Epithelial cell of proximal tubule (primary cell): Measurements from ENCODE around the gene GSKIP. TPM values are rescaled to one million over a fixed set of nuclear protein-coding genes. Genes with fewer than 3 reads are reported as not detected.

ENCODE experiments used
- DNase-seq: peaks from one replicate; pipeline ENCODE4 v3.0.0-alpha.2; 2011; ENCODE audit warnings: low read depth
- H3K4me3 ChIP-seq: 2 replicates; pipeline ENCODE4 v1.5.1; 2011; ENCODE audit warnings: low read depth, mild to moderate bottlenecking, low read length
- total RNA-seq: library from RNA; depleted of rRNA; stranded (reverse); fragments of >200 nt; gene quantifications from 2 replicates; pipeline ENCODE4 v1.2.3, GENCODE V29; 2015
- TF ChIP-seq, protein P1 (sequence below): conservative IDR thresholded peaks from 2 replicates; pipeline ENCODE4 v1.5.1; 2012; ENCODE audit warnings: low read depth, mild to moderate bottlenecking, low read length

GSKIP gene
- total RNA-seq, 1 donor from 2014 or later = 42.6 TPM

DNA sequence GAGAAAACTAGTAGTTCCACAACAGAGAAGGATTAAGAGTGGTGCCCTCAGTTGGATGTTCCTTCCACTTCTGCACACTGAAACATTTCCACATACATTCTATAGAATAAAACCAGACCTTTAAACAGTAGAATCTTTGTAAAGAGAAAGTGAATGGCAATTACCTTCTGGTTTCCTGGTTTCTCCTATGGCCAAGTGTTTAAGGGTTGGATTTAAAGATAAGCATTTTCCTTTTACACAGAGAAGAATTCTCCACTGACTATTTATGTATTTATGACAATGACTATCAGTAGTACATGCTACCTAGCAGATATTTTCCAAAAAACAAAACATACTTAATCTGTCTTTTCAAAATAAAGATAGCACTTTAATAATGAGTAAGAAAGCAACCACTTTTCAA, 3.4 kb upstream of the GSKIP start:
- TF ChIP-seq, protein P1, sequence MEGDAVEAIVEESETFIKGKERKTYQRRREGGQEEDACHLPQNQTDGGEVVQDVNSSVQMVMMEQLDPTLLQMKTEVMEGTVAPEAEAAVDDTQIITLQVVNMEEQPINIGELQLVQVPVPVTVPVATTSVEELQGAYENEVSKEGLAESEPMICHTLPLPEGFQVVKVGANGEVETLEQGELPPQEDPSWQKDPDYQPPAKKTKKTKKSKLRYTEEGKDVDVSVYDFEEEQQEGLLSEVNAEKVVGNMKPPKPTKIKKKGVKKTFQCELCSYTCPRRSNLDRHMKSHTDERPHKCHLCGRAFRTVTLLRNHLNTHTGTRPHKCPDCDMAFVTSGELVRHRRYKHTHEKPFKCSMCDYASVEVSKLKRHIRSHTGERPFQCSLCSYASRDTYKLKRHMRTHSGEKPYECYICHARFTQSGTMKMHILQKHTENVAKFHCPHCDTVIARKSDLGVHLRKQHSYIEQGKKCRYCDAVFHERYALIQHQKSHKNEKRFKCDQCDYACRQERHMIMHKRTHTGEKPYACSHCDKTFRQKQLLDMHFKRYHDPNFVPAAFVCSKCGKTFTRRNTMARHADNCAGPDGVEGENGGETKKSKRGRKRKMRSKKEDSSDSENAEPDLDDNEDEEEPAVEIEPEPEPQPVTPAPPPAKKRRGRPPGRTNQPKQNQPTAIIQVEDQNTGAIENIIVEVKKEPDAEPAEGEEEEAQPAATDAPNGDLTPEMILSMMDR = no peak
- H3K4me3 ChIP-seq = no peak overlapping the region
- DNase-seq = no peak

DNA sequence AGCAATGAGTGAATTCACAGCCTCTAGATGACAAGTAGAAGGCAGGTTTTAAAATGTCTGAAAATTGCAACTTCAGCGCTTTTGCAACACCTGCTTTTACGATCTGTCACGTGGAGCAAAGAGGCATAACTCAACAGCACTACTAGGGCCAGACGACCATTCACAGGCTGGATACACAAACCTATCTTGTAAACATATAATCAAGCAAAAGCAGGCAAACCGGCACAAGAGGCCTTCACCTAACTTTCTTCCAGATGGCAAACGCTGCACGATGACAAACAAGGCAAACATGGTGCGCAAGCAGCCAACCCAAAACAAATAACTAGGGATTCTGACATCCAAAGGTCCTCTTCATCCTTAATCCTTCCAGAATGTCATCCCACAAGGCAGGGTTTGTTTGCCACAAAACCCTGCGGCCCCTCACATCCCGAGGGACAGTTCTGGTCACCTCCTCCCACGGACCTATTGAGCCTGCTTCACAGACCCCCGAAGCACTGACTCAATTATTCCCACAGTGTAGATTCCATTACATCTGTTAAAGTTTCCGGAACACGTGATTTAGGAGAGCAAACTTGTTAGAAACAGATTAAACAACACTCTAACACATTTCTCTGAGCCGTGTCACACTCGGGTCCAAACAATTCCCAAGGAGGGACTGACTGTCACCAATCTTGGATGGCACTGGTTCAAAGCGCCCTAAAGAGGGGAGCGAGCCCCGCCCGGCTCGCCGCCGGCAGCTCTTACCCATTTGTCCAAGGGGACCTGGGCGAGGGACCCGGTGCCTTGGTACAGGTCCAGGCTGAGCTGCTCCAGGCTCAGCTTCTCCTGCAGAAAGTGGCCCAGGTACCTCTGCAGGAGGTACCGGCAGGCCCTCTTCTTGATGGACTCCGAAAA, 1.0 kb upstream of the GSKIP start:
- peak overlapping the region; percentile 94 for H3K4me3 ChIP-seq
- TF ChIP-seq, protein P1 = no peak
- no peak for DNase-seq

DNA sequence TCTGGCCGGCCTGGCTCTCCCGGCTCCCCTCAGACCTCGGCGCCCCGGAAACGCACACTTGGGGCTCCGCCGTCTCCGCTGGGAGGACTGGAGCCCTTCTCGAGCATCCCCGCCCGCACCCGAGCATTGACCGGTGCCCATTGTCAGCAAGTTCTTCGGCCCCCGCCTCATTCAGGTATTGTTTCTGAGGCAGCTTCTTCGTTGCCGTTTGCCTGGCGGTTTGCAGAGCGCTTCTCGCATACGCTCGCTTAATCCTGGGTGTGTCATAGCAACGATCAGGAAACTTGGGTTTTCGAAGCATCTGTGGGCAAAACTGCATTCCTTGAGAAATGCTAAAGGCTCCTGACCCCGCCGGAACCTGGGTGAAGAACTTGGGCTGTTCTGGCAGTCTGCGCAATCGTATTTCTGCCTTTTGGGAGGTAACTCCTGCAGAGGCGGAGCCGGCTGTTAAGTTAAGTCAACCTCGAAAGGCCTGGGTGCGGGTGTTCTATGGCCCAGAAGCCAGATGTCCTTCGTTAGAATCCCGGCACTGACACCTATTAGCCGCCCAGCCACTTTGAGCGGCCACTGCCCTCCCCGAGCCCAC, 518 bp downstream of the GSKIP start:
- TF ChIP-seq, protein P1 = no peak
- no peak for DNase-seq
- H3K4me3 ChIP-seq = peak overlapping the region; percentile 94

DNA sequence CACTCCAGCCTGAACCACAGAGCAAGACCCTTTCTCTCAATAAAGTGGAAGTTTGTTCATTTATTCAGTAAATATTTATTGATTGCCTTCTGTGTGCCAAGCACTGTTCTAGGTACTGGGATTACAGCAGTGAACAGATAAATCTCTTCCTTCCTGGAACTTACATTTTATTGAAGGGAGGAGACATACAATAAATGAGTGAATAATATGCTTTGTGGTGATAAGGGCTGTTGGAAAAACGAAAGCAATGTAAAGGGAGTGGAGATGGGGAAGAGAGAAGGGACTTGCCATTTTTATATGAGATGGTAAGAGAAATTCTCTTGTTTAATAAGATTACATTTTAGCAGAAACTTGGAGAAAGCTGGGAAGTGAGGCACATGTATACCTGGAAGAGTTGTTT, 1.6 kb downstream of the GSKIP start:
- no peak for DNase-seq
- H3K4me3 ChIP-seq = peak overlapping the region; percentile 94
- TF ChIP-seq, protein P1 = no peak

DNA sequence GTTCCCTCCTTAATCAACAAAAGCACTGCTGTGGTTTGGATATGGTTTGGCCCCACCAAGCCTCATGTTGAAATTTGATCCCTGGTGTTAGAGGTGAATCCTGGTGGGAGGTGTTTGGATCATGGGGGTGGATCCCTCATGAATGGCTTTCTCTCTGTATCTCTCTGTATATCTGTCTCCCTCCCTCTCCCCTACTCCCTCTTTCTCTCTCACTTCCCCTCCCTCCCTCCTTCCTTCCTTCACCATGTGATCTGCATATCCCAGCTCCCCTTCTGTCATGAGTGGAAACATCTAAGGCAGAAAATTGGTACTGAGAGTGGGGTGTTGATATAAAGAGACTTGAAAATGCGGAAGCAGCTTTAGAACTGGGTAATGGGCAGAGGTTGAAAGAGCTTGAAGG, 5.2 kb downstream of the GSKIP start:
- DNase-seq = no peak
- TF ChIP-seq, protein P1 = no peak
- no peak overlapping the region for H3K4me3 ChIP-seq

DNA sequence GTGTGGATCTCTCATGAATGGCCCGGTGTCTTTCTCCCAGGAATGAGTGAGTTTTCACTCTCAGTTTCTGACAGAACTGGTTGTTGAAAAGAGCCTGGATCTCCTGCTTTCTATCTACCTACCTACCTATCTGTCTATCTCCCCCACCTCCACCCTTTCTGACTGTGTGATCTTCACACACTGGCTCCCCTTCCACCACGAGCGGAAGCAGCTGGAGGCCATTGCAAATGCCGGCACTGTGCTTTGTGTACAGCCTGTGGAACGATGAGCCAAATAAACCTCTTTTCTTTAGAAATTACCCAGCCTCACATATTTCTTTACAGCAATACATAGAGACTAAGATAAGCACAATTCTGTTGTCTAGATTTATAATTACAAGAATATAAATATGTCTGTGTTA, 7.2 kb downstream of the GSKIP start:
- no peak for DNase-seq
- no peak overlapping the region for H3K4me3 ChIP-seq
- TF ChIP-seq, protein P1 = no peak
